Measurements from ENCODE around the gene MAP4K5. TPM values are rescaled to one million over a fixed set of nuclear protein-coding genes. Genes with fewer than 3 reads are reported as not detected.
"Not testable (repeated sequence)": the region's sequence is repeated elsewhere in the genome, so short reads cannot be mapped to it uniquely, and the experiment has no call there.

The MAP4K5 gene
- total and polyA plus RNA-seq, 2 of the 13 experiments (the other 11 are each of a cell fraction or from before 2014, with no cell fraction given), result 12.7 to 23.9 TPM

DNA sequence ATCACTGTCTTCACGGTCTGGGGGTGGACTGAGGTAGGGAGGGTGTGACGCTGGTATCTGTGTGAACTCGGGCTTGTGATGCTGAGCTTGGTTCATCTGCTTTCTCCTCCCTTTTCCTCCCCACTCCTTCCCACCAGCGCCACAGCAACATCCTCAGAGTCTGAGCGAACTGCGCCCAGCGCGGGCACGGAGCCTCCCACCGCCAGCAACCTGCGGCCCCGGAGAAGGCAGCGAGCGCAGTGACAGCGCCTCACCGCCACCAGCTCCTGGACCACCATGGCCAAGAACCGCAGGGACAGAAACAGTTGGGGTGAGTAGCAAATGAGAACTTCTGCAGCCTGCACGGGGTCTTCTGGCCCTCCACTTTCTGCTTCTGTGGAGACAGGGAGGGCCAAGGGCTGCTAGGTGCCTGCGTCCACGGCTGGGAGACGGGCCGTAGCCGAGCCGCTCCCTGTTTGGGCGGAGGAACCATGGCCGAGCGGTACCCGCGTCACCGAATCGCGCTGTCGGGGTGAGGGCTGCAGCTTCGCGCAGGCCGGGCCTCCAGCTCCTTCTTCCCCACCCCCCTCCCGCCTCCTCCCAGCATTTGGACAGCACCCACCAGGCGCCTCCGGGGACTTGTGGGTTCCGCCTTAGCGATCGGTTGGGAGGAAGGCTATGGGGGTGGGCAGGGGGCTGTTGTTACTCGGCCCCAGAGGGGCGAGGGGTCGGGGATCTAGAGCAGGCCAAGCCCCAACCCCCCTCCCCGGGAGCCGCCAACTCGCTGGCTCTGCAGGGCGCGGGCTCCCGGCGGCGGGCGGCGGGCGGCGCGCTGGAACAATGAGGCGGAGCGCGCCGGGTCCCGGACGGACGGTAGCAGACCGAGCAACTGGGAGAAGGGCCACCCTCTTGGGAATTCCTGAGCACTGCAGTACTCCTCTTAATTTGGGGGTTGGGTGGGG is 27.9 kb upstream of the MAP4K5 start, which contains the start of gene ATL1 (continued):
- TF ChIP-seq, protein P1, sequence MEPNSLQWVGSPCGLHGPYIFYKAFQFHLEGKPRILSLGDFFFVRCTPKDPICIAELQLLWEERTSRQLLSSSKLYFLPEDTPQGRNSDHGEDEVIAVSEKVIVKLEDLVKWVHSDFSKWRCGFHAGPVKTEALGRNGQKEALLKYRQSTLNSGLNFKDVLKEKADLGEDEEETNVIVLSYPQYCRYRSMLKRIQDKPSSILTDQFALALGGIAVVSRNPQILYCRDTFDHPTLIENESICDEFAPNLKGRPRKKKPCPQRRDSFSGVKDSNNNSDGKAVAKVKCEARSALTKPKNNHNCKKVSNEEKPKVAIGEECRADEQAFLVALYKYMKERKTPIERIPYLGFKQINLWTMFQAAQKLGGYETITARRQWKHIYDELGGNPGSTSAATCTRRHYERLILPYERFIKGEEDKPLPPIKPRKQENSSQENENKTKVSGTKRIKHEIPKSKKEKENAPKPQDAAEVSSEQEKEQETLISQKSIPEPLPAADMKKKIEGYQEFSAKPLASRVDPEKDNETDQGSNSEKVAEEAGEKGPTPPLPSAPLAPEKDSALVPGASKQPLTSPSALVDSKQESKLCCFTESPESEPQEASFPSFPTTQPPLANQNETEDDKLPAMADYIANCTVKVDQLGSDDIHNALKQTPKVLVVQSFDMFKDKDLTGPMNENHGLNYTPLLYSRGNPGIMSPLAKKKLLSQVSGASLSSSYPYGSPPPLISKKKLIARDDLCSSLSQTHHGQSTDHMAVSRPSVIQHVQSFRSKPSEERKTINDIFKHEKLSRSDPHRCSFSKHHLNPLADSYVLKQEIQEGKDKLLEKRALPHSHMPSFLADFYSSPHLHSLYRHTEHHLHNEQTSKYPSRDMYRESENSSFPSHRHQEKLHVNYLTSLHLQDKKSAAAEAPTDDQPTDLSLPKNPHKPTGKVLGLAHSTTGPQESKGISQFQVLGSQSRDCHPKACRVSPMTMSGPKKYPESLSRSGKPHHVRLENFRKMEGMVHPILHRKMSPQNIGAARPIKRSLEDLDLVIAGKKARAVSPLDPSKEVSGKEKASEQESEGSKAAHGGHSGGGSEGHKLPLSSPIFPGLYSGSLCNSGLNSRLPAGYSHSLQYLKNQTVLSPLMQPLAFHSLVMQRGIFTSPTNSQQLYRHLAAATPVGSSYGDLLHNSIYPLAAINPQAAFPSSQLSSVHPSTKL (CRISPR knock-in tag; IDR thresholded peaks at IDR 0.05), result 0 out of 2 replicates have a peak, but pooled peaks have one; percentile 14
- TF ChIP-seq, protein P2, sequence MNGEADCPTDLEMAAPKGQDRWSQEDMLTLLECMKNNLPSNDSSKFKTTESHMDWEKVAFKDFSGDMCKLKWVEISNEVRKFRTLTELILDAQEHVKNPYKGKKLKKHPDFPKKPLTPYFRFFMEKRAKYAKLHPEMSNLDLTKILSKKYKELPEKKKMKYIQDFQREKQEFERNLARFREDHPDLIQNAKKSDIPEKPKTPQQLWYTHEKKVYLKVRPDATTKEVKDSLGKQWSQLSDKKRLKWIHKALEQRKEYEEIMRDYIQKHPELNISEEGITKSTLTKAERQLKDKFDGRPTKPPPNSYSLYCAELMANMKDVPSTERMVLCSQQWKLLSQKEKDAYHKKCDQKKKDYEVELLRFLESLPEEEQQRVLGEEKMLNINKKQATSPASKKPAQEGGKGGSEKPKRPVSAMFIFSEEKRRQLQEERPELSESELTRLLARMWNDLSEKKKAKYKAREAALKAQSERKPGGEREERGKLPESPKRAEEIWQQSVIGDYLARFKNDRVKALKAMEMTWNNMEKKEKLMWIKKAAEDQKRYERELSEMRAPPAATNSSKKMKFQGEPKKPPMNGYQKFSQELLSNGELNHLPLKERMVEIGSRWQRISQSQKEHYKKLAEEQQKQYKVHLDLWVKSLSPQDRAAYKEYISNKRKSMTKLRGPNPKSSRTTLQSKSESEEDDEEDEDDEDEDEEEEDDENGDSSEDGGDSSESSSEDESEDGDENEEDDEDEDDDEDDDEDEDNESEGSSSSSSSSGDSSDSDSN (CRISPR knock-in tag; IDR thresholded peaks at IDR 0.05), result peak; percentile 66

DNA sequence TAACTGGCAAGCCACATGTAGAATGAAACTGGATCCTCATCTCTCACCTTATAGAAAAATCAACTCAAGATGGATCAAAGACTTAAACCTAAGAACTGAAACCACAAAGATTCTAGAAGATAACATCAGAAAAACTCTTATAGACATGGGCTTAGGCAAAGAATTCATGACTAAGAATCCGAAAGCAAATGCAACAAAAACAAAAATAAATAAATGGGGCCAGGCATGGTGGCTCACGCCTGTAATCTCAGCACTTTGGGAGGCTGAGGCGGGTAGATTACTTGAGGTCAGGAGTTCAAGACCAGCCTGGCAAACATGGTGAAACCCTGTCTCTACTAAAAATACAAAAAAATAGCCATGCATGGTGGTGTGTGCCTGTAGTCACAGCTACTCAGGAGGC is 20.4 kb upstream of the MAP4K5 start:
- in situ Hi-C loops (cut with HindIII; ENCODE audit: extremely low pct_ligation_motif_present, low pct_unique_long_range_greater_than_20kb); H3K36me3 ChIP-seq (replicated peaks in 1 of 2; ENCODE audit: control insufficient read depth in 1 of 2, insufficient read depth in 2 of 2, low read length in 2 of 2); H3K27me3 ChIP-seq (ENCODE audit: control insufficient read depth in 1 of 2, insufficient read depth in 2 of 2, low read length in 2 of 2); CTCF ChIA-PET (ENCODE audit: low intra/inter-chr PET ratio, low total read pairs); BruUV-seq (replicated peaks); intact Hi-C loops (cut with micrococcal nuclease; ENCODE audit: unreplicated experiment); H3K4me3 ChIP-seq (replicated peaks in 1 of 3; ENCODE audit: insufficient read depth in 1 of 3, low read depth in 2 of 3, low read length in 3 of 3); DNase-seq (ENCODE audit: low spot score); H3K4me1 ChIP-seq (ENCODE audit: insufficient read depth, low read length); H3K27ac ChIP-seq (ENCODE audit: extremely low read length, insufficient read depth, low read length); H3K79me2 ChIP-seq (ENCODE audit: insufficient read depth, low read length); H3K9ac ChIP-seq (ENCODE audit: insufficient read depth, low read depth, low read length); POLR2A ChIA-PET; FAIRE-seq; ATAC-seq; H3K9me3 ChIP-seq (ENCODE audit: low read length); H4K20me1 ChIP-seq (ENCODE audit: insufficient read depth, low read length); H2AFZ ChIP-seq (ENCODE audit: low read length); H3K4me2 ChIP-seq (ENCODE audit: low read depth, low read length): not testable (repeated sequence)
- WGBS (ENCODE audit: low lambda C conversion rate), result 39% methylated on average over 3 of the region's 3 CpGs
